ENCODE results near the gene SULT1A1. TPM values are rescaled to one million over a fixed set of nuclear protein-coding genes. Genes with fewer than 3 reads are reported as not detected.

SULT1A1 gene
- total and polyA plus RNA-seq, 2 of the 4 experiments (the other 2 are of a cell fraction) = 1.2 to 1.6 TPM

DNA sequence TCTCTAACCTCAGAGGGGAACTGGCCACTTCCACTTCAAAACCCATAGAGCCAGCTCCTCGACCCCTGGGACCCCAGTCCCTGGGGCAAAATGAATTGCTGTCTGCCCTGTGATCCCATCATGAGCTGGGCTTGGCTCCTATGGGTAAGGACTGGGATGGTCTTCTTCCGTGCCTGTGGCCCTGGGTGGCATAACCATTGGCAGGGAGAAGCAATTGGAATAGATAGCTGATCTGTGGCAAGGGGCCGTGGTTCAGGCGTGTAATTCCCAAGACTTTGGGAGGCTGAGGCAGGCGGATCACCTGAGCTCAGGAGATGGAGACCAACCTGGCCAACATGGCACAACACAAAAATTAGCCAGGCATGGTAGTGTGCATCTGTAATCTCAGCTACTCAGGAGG lies 17.3 kb downstream of the SULT1A1 start:
- CTCF ChIA-PET = no interaction called here
- Histone ChIP-seq H3K4me3 (ENCODE audit: insufficient read depth, low read depth, low read length) (no peak overlapping the region), H4K8ac (ENCODE audit: low read depth in 2 of 2, low read length in 2 of 2) (no peak overlapping the region), H3K23ac (ENCODE audit: low read depth, low read length) (no peak overlapping the region), H3K9ac (ENCODE audit: low read depth, low read length) (no peak overlapping the region), H3K9me3 (ENCODE audit: control insufficient read depth, insufficient read depth, low read length) (no peaks in the 10 kb centered on the region), H4K91ac (ENCODE audit: insufficient read depth, low read depth, low read length) (no peak overlapping the region), H2AK9ac (replicated peaks; ENCODE audit: low read depth, low read length, poor library complexity) (no peak overlapping the region), H2BK20ac (ENCODE audit: low read depth, low read length) (no peak overlapping the region), H4K5ac (ENCODE audit: low read depth, low read length) (no peak overlapping the region), H2BK120ac (ENCODE audit: low read depth, low read length) (no peak overlapping the region), H3K27me3 (ENCODE audit: control insufficient read depth, insufficient read depth, low read length) (no peaks in the 10 kb centered on the region; the same call in 1 of the 2 replicates), H3K56ac (ENCODE audit: extremely low read depth, insufficient read depth, low read length) (no peak overlapping the region), H3K14ac (replicated peaks; ENCODE audit: low read depth, low read length) (no peak overlapping the region), H3K4ac (ENCODE audit: low read depth, low read length) (no peak overlapping the region), H3K79me1 (ENCODE audit: low read depth in 1 of 2, low read length in 2 of 2) (no peaks in the 10 kb centered on the region), H2BK5ac (ENCODE audit: low read depth, low read length, poor library complexity, severe bottlenecking) (no peak overlapping the region), H3K4me1 (ENCODE audit: control insufficient read depth, insufficient read depth, low read length) (no peaks in the 10 kb centered on the region), H3K27ac (ENCODE audit: insufficient read depth, low read length) (no peak overlapping the region), H3K4me2 (ENCODE audit: low read depth, low read length) (no peak overlapping the region), H2BK15ac (ENCODE audit: low read depth, low read length) (no peak overlapping the region), H2AFZ (replicated peaks; ENCODE audit: low read length, poor library complexity) (no peak overlapping the region), H3K9me1 (ENCODE audit: insufficient read depth, low read length) (no peaks in the 10 kb centered on the region), H2AK5ac (ENCODE audit: low read depth, low read length) (no peak overlapping the region), H4K20me1 (ENCODE audit: insufficient read depth, low read length) (no peaks in the 10 kb centered on the region), H3K36me3 (ENCODE audit: control insufficient read depth, insufficient read depth, low read length) (peaks cover 19% of the 10 kb centered on the region), H3K18ac (ENCODE audit: low read depth, low read length) (no peak overlapping the region)
- POLR2A ChIA-PET (ENCODE audit: unreplicated experiment) = no interaction called here
- ATAC-seq (ENCODE audit: low read depth) (no peak), DNase-seq (no peak)
- in situ Hi-C loops (cut with MboI; ENCODE audit: low sequenced_read_pairs) = no loop called here
- intact Hi-C loops (cut with micrococcal nuclease) = no loop called here
- dilution Hi-C loops (cut with HindIII; ENCODE audit: low sequenced_read_pairs, unreplicated experiment) = no loop called here
- BruUV-seq (replicated peaks) = no TSS peak
- no CpG with 5 or more reads among the region's 5 CpGs for WGBS, 2 experiments (ENCODE audit: extremely low coverage in 2 of 2, insufficient read length in 1 of 2)
- TF ChIP-seq SMC3 (IDR thresholded peaks at IDR 0.05; ENCODE audit: low read depth, low read length) (no peak), CEBPB (IDR thresholded peaks at IDR 0.05; ENCODE audit: low read depth, low read length) (no peak), CHD1 (IDR thresholded peaks at IDR 0.05; ENCODE audit: low read depth, low read length) (no peak), RFX5 (IDR thresholded peaks at IDR 0.05; ENCODE audit: low read depth, low read length) (no peak), MAZ (IDR thresholded peaks at IDR 0.05; ENCODE audit: borderline replicate concordance, low read depth, low read length) (no peak), POLR2A (IDR thresholded peaks at IDR 0.05; ENCODE audit: low read depth, low read length) (no peak), BHLHE40 (IDR thresholded peaks at IDR 0.05; ENCODE audit: low read depth, low read length) (no peak), RAD21 (IDR thresholded peaks at IDR 0.05; ENCODE audit: low read length) (no peak), MAFK (IDR thresholded peaks at IDR 0.05; ENCODE audit: low read depth, low read length) (no peak)
- TF ChIP-seq, protein P1, sequence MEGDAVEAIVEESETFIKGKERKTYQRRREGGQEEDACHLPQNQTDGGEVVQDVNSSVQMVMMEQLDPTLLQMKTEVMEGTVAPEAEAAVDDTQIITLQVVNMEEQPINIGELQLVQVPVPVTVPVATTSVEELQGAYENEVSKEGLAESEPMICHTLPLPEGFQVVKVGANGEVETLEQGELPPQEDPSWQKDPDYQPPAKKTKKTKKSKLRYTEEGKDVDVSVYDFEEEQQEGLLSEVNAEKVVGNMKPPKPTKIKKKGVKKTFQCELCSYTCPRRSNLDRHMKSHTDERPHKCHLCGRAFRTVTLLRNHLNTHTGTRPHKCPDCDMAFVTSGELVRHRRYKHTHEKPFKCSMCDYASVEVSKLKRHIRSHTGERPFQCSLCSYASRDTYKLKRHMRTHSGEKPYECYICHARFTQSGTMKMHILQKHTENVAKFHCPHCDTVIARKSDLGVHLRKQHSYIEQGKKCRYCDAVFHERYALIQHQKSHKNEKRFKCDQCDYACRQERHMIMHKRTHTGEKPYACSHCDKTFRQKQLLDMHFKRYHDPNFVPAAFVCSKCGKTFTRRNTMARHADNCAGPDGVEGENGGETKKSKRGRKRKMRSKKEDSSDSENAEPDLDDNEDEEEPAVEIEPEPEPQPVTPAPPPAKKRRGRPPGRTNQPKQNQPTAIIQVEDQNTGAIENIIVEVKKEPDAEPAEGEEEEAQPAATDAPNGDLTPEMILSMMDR (conservative IDR thresholded peaks at IDR 0.05; ENCODE audit: low read depth, low read length) = no peak
- TF ChIP-seq, protein P2, sequence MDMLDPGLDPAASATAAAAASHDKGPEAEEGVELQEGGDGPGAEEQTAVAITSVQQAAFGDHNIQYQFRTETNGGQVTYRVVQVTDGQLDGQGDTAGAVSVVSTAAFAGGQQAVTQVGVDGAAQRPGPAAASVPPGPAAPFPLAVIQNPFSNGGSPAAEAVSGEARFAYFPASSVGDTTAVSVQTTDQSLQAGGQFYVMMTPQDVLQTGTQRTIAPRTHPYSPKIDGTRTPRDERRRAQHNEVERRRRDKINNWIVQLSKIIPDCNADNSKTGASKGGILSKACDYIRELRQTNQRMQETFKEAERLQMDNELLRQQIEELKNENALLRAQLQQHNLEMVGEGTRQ (IDR thresholded peaks at IDR 0.05; ENCODE audit: low read depth, low read length) = no peak
- TF ChIP-seq, protein P3, sequence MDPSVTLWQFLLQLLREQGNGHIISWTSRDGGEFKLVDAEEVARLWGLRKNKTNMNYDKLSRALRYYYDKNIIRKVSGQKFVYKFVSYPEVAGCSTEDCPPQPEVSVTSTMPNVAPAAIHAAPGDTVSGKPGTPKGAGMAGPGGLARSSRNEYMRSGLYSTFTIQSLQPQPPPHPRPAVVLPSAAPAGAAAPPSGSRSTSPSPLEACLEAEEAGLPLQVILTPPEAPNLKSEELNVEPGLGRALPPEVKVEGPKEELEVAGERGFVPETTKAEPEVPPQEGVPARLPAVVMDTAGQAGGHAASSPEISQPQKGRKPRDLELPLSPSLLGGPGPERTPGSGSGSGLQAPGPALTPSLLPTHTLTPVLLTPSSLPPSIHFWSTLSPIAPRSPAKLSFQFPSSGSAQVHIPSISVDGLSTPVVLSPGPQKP (IDR thresholded peaks at IDR 0.05; ENCODE audit: borderline replicate concordance, low read depth, low read length) = no peak

Data from IMR-90 (cell line).